T-helper 1 cell (primary cell): Measurements from ENCODE around the gene UMPS.
"Not testable (repeated sequence)": the region's sequence is repeated elsewhere in the genome, so short reads cannot be mapped to it uniquely, and the experiment has no call there.

Experiments
- DNase-seq, 5 donors: peaks; one replicate each; pipeline ENCODE4 v3.0.0-alpha.2; 2012 to 2020

The UMPS gene

DNA sequence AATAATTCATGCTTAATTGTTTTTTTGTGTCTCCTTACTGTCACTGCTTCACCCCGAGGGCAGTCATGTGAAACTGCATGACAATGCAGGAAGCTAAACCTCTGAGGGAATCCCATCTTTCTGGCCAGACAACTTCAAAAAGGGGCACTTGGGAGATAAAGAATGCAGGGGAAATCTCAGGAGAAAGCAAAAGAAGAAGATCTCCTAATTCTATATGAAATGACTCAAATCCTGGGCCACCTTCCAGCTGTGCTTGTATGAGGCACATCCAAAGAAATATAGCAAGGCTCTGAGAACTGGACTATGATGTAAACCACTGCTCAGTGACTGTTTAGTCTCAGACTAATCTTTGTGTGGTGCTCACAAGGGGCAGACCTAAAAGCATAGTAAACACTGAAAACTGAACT is 22.6 kb upstream of the UMPS start:
- DNase-seq = no peak

DNA sequence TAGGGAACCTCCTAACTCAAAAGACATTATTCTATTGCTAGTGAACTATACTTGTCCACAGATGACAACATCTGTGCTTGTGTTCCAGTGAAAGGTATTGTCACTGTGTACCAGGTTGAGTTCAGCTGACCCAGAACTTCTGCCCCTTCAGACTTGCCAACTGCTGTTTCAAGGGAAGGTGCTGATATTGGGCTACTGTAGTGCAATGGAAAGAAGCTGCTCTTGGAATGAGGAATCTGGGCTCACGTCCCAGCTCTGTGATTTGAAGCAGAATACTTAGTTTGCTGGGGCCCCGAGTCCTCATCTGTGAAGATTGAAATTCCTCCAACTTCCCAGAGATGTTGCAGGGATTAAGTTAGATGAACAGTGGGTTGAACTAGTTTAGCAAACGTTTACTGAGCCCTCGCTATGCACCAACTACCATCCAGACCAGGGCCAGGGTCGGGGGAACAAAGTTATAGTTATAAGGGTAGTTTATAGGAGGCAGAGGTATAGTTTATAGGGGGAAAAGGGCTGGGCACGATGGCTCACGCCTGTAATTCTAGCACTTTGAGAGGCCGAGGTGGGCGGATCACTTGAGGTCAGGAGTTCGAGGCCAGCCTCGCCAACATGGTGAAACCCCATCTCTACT is 15.9 kb upstream of the UMPS start:
- DNase-seq = no peak

DNA sequence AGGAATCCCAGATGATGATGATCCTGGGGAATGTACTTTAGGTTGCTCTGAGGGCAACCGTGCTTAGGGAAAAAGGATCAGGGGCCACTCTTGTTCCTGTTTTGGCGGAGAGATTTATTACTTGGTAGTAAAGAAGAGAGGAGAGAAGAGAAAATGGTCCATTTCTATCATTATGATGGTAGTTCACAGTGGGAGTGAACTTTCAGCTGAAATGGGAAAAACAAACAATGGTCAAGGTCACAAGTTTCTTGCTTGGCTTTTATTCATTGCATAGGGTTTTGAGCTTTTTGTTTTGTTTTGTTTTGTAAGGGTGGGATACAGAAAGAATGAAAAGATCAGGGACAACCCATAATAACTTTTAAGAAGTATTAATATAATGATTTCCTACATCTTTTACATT is 7.7 kb upstream of the UMPS start:
- no peak for DNase-seq

DNA sequence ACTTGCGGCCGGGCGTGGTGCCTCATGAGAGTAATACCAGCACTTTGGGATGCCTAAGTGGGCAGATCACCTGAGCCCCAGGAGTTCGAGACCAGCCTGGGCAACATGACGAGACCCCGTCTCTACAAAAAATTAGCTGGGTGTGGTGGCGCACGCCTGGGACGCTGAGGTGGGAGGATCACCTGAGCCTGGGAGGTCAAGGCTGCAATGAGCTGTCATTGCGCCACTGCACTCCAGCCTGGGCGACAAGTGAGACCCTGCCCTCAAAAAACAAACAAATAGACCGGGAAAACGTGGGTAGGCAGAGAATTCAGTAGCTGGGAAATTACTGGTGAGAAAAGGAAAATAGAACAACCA is 667 bp downstream of the UMPS start:
- DNase-seq = no peak

DNA sequence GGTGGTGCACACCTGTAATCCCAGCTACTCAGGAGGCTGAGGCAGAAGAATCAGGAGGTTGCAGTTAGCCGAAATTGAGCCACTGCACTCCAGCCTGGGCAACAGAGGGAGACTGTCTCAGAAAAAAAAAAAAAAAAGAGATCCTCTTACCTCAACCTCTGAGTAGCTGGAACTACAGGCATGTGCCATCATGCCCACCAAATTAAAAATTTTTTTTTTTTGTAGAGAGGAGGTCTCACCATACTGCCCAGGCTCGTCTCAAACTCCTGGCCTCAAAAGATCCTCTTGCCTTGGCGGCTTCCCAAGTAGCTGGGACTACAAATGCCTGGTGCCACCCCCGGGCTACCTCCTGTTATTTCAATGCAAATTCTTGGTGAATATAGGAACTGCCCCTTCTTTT is 1.5 kb downstream of the UMPS start:
- no peak for DNase-seq

DNA sequence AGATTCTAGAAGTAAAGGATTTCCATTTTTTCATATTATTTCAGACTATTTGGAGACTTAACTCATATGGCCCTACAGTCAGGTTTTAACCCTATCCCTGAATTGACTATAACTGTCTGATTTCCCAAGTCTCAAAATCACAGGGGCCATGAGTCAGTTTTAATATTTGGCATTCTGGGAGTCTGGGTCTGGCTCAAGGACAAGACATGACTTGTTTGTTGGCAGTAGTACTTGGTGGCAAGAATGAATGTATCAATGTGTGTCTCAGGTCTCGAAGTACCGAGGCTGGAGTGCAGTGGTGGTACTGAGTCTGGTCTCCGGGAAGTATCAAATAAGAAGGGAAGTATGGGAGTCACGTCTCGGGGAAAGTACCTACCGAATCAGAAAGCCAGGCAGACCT is 10.8 kb downstream of the UMPS start:
- no peak for DNase-seq

DNA sequence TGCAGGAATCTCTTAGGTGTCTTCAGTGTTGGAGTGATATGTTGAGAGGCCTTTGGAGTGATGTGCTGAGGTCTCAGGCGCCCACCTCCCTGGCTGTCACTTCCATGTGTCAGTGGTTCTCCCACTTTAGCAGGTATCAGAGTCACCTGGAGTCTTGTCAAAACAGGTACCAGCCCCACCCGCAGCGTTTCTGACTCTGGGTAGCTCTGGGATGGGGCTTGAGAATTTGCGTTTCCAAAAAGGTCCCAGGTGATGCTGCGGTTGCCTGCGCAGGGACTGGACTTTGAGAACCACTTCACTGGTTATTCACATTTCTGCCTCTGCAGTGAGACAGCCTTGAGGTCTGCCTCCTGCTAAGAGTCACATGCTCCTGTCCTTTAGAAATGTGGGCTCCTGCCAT is 15.5 kb downstream of the UMPS start:
- DNase-seq = no peak

DNA sequence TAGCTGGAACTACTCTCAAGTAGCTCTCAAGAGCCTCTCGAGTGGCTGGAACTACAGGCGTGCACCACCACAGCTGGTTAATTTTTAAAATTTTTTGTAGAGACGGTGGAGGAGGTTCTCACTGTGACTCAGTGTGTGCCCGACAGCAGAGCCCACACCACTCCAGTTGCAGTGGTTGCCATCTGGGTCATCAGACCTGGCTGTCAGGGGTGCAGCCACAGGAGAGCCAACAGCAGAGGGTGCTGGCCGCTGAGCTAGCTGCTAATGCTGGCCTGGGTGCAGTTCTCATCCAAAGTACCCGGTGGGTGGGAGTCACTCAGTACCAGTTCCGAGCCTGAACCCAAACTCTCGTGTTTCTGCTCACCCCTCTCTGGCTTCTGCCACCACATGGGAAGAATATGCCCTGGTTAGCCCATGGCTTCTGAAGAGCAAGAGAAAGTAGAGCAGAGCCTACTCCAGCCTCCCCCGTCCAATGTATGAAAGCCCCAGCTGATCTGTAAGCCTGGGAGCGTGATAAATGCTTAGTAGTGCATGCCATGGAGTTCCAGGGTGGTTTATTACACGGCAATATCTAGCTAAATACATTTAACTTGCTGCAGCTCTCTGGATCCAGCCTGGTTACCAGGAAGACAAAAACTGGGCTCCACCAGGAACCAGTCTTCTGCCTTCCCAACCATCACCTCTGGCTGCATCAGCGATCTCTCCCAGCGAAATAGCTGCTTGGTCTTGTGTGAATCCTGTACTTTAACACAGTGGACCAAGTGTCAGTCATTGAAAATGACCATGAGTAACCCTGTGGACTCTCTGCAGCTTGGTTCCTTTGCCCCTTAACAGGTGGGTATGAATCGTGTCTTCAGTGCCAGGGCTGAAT is 17.1 kb downstream of the UMPS start:
- DNase-seq = no peak

DNA sequence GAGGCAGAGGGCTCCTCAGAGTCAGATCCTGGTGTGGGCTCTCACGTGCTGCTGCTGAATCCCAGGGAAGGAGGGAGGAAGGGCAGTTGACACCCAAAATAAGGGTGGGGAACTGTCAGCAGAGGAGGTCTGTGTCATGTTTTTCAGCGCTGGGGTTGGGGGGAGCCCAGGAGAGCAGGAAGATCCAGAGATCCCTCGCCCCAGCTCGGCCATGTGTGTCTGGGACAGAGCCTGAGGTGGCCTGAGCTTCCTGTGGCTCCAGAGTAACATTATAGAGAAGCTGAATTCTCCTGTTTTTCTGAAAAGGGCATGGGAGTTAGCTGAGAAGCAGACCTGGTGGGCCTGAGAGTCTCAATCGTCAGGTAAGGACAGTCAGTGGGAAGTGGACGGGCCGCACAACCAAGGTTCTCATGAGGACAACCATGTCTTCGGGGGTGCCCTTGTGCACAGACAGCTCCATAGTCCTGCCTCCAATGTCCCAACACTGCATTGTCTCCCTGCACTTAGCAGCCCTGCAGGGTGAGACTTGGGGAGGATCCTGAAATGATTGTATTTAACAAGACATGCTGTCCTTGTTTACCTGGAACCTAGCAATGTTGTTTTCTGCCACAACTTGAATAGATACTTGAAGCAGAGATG is 18.4 kb downstream of the UMPS start:
- no peak for DNase-seq

DNA sequence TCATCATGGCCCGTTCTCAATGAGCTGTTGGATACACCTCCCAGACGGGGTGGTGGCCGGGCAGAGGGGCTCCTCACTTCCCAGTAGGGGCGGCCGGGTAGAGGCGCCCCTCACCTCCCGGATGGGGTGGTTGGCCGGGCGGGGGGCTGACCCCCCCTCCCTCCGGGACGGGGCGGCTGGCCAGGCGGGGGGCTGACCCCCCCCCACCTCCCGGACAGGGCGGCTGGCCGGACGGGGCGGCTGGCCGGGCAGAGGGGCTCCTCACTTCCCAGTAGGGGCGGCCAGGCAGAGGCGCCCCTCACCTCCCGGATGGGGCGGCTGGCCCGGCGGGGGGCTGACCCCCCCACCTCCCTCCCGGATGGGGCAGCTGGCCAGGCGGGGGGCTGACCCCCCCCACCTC is 19.6 kb downstream of the UMPS start:
- not testable (repeated sequence) for DNase-seq

DNA sequence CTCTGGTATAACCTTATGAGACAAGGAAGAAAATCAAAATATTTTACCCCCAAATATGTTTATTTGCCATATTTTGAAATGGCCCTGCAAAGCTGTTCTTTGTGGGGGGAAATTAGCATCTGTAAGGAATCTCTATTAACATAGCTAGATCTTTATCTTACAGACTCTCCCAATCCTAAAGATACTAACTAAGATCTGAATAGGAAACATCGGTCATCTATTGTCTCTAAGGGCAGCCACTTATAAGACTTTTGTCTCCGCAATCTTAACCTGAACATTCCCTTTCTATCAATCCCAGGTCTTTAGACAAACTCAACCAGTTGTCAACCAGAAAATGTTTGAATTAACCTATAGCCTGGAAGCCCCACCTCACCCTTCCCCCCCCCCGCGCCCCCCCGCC is 21.2 kb downstream of the UMPS start:
- no peak for DNase-seq

DNA sequence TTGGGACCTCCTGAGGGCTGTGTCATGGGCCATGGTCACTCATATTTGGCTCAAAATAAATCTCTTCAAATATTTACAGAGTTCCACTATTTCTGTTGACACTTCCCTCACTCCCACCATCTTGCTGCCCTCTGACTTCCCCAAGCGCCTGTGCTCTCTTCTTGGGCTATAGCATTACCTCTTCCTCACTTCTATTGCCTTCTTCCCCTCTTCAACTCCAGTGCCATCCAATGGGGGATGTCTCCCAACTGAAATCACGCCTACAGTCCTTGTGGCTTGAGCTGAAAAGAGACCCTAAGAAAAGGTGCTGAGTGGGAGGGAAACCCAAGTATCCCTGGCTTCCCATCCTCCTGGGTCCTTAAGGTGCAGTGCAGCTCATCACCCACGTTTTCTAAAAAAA is 21.8 kb downstream of the UMPS start:
- no peak for DNase-seq

DNA sequence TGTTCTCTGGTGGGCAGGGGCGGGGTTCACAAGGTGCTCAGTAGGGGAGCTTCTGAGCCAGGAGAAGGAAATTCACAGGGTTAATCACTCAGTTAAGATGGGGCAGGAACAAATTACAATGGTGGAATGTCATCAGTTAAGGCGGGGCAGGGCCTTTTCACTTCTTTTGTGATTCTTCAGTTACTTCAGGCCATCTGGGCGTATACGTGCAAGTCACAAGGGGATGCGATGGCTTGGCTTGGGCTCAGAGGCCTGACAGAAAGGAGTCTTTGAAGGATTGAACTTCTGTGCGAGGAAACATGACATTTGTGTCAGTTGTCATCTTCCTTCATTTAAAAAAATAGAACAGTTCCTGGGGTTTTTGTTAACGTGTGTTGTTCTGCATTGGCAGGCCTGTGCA is 27.7 kb downstream of the UMPS start:
- not testable (repeated sequence) for DNase-seq

DNA sequence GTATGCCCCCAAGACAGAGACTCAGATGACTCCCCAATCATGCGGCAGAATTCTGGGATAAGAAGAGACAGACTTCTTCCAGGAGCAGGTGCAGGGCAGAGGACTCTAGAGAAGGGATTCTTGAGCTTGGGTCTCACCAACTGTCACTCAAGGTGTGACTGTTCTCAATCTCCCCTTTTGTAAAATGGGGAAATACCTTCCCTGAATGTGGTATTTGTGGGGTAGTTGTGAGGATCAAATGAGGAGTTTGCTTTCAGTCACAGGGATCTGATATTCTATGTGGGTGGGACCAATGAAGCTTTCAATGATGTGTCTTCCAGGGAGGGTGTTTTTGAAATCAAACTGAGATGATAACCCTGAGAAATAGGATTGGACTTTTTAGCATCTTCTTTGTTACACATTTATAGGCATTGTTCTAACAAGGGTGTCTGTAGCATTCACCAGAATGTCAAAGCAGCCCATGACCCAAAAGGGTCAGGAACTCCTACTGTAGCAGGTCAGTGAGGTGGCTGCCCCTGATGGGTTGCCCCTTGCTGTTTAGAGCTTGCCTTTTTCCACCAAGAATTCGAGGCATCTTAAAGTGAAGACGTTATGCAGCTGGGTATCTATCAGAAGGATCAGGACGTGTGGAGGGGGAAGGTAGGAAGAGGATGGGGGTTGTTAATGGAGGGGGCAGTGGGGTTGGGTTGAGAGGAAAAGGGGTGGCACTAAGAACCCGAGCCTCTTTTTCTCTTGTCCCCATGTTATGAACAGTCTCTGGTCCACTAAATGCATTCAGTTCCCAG is 28.8 kb downstream of the UMPS start:
- DNase-seq = no peak

DNA sequence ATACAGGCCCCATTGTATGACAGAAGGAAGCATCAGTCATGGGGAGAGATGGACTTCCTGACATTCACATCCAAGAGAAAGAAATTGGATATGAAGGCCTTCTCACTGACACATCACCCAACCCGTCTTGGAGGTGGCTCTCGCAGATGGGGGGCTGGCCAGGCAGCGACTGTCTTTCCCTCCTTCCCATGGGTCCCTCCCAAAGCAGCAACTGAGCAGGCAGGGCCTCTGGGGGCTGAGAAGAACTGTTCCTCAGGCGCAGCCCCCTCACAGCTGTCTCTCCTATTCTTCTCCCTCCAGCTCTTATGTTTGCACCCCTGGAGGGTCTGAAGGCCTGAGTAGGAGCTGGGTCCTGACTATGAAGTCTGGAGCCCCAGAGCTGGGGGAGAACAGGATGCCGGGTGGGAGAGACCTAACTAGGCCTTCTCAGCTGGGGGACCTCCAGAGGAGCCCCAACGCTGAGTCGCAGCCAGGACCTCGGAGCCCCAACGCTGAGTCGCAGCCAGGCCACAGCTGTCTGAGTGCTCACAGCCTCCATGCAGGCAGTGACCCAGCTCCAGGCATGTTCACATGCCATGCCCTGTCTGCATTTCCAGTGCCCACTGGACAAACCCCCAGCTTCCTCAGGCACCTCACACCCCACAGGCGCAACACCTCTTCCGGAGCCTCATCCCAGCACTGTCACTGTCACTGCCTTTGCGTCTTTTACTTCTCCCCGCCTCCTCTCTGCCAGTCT is 29.6 kb downstream of the UMPS start:
- DNase-seq = no peak

DNA sequence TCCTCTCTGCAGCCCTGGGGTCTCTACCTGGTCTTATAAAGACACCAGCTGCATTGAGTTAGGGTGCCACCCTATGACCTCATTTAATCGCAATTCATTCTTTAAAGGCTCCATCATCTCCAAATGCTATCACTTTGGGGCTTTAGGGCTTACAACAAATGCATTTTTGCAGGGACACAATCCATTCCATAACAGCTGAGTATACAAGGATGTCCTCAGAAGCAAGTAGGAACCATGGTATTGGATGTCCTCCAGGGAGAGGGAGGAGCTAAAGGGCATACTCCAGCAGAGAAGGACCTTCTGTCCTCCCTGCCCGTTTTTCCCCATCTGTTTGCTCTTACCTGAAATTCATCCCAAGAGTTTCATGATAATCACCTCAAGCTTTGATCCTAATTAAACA is 30.3 kb downstream of the UMPS start:
- no peak for DNase-seq

DNA sequence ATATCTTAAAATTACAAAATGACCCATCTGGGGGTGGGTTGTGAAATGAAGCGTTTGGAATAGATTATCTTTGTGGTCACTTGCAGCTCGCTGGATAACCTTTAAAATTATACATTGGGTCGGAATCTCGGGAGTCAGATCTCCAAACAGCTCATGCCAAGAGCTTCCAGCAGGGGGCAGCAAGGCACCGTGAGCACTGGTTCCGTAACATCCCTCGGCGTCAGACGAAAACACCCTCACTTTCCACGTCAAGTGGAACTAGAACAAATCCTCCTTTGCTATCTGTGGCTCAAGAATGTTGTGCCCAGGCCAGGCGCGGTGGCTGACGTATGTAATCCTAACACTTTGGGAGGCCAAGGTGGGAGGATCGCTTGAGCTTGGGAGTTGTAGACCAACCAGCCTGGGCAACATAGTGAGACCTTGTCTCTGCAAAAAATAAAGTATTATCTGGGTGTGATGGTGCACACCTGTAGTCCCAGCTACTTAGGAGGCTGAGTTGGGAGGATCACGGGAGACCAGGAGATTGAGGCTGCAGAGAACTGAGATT is 31.1 kb downstream of the UMPS start:
- DNase-seq = peak; percentile 39 to 75 (median 61)

DNA sequence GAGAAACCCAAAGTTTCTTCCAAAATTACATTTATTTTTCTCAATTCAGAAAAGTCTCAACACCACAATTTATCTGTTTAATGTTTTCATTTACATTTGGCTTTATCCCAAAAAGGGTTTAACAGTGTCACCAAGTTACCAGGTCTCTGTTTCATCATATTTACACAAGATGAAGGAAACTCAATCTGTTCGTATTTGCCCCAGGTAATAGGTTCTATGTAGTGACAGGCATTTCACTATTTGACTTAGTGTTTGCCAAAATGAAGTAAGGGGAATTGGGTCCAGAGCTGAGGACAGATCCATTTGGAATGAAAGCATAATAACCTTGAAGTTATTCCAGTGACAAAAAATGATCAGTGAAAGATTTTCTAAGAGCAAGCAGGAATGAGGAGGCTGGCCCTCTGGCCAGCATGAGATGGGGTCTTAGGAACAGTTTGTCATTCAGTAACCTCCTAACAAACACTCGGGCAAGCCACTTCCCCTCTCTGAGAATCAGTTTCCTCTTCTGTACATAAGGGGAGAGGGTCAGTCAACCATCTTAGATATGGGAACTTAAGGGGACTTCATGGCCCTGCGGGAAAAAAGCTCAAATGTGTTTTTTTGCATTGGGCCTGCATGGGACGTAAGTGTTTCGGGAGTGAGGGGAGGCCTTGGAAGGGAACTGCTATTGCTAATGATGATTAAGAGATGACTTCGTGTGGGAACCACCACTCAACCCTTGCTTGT is 31.8 kb downstream of the UMPS start:
- no peak for DNase-seq

DNA sequence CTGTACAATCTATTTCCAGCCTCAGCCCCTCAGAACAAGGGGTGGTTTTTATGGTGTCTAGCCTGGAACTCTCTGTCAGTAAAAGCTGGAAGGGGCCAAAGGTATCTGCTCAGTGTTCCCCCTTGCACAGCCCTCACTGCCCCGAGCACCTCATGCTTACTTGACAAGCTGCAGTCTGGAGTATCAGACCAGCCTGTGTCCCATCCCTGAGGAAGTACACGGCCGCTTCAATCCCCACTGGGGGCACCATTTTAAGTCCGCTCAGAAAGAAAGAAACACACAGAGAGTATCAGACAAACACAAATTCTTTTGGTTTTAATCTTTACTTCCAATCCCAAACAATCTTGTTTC is 32.4 kb downstream of the UMPS start:
- no peak for DNase-seq

DNA sequence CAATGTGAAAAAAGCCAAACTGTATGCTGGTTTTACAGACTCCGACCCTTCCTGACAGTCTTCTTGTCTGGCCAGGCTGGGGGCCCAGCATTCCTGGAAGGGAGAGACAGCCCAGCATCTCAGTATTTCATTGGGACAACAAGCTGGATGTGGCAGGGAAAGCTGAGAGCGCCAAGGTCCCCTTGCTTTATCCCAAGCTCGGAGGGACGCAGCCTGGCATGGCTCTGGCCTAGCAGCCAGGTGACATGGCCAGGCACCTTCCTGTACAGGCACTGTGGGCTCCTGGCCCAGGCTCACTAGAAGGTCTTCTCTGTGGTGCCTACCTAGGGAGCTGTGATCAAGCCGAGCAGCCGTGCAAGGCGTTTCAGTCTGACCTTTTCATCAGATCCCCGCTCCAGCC is 33.0 kb downstream of the UMPS start:
- no peak for DNase-seq

DNA sequence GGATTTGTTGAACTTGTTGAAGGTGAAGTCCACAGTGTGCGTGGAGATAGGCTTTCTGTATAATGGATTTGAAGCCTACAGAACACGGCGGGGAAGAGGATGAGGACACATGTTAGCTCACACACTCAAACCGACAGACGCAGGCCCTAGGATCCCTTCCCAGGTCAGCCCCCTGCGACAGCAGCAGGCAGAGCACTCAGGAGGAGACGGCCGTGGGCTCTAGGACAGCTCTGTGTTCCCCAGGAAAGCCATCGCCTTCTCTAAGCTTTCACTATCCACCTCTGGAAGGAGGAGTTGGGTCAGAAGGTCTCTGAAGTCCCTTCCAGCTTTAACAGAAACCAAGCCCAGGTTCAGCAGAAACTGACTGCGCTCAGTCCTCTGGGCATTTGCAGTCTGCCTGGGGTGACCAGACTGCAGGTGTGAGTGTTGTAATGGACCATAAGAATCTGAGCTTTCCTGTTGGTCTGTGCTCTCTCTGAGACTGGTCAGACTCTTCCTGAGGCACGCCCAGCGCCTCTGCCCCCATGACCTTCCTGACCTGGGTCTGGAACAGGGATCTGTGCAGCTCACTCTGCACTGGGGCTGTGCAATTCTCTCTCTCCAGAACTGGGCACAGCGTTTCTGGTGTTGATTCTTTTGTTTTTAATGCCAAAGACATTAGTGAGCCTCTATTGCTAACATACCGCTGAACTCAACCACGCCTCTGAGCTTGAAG is 33.5 kb downstream of the UMPS start:
- no peak for DNase-seq
